ENCODE measurements around the gene C1QTNF6.

DNA sequence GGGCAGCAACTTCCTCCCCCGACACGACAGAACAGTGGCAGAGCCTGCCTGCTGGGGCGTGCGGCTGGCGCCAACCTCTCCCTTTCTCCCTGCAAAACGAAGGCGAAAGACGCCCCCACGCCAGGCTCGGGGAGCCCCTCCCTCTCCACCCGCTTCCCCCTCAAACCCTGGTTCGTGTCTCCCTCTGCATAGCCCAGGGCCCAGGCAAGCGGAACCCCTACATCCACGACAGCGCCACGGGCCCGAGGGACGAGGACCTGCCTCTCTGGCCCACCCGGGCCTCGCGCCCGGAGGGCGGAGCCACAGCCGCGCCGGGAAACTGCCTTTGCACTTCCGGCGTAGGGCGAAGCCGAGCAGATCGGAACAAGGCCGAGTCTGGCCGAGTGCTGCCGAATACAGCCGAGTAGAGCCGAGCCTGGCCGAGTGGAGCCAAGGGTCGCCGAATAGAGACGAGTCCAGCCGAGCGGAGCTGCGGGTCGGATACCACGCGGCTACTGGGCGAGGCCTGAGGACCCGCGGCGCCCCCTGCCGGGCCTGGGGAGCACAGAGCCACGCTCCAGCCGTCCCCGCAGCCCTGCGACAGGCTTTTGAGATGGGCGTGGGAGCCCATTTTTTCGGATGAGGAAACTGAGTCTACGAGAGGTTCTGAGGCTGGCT, 11.2 kb upstream of the C1QTNF6 start:
- TF ChIP-seq POLR2AphosphoS5 (IDR thresholded peaks at IDR 0.05; ENCODE audit: low read depth, low read length), result peak; percentile 94
- no peak for TF ChIP-seq SIN3A (IDR thresholded peaks at IDR 0.05; ENCODE audit: borderline replicate concordance, insufficient read depth, low read length)
- TF ChIP-seq, protein P1, sequence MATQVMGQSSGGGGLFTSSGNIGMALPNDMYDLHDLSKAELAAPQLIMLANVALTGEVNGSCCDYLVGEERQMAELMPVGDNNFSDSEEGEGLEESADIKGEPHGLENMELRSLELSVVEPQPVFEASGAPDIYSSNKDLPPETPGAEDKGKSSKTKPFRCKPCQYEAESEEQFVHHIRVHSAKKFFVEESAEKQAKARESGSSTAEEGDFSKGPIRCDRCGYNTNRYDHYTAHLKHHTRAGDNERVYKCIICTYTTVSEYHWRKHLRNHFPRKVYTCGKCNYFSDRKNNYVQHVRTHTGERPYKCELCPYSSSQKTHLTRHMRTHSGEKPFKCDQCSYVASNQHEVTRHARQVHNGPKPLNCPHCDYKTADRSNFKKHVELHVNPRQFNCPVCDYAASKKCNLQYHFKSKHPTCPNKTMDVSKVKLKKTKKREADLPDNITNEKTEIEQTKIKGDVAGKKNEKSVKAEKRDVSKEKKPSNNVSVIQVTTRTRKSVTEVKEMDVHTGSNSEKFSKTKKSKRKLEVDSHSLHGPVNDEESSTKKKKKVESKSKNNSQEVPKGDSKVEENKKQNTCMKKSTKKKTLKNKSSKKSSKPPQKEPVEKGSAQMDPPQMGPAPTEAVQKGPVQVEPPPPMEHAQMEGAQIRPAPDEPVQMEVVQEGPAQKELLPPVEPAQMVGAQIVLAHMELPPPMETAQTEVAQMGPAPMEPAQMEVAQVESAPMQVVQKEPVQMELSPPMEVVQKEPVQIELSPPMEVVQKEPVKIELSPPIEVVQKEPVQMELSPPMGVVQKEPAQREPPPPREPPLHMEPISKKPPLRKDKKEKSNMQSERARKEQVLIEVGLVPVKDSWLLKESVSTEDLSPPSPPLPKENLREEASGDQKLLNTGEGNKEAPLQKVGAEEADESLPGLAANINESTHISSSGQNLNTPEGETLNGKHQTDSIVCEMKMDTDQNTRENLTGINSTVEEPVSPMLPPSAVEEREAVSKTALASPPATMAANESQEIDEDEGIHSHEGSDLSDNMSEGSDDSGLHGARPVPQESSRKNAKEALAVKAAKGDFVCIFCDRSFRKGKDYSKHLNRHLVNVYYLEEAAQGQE (IDR thresholded peaks at IDR 0.05; ENCODE audit: insufficient read depth in 1 of 2, low read depth in 2 of 2, low read length in 2 of 2), result no peak
- no peak for TF ChIP-seq TAF1 (IDR thresholded peaks at IDR 0.05; ENCODE audit: borderline replicate concordance, insufficient read depth, low read length)

All from PFSK-1 (cell line).